Measurements from ENCODE around the gene DHCR7. TPM values are rescaled to one million over a fixed set of nuclear protein-coding genes. Genes with fewer than 3 reads are reported as not detected.

The DHCR7 gene
- total RNA-seq, 1 donor from 2014 or later, result 140 TPM

- peaks cover 53% of the 10 kb centered on the region for H3K36me3 Mint-ChIP-seq (ENCODE audit: insufficient read depth)
- DNase-seq (ENCODE audit: low spot score, unreplicated experiment), result no peak
- peaks cover 5% of the 10 kb centered on the region for H3K4me1 Mint-ChIP-seq (ENCODE audit: low read depth)
- TF ChIP-seq, protein P1, sequence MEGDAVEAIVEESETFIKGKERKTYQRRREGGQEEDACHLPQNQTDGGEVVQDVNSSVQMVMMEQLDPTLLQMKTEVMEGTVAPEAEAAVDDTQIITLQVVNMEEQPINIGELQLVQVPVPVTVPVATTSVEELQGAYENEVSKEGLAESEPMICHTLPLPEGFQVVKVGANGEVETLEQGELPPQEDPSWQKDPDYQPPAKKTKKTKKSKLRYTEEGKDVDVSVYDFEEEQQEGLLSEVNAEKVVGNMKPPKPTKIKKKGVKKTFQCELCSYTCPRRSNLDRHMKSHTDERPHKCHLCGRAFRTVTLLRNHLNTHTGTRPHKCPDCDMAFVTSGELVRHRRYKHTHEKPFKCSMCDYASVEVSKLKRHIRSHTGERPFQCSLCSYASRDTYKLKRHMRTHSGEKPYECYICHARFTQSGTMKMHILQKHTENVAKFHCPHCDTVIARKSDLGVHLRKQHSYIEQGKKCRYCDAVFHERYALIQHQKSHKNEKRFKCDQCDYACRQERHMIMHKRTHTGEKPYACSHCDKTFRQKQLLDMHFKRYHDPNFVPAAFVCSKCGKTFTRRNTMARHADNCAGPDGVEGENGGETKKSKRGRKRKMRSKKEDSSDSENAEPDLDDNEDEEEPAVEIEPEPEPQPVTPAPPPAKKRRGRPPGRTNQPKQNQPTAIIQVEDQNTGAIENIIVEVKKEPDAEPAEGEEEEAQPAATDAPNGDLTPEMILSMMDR (IDR thresholded peaks at IDR 0.05; ENCODE audit: unreplicated experiment), result no peak
- H3K4me3 Mint-ChIP-seq (ENCODE audit: low read depth), result no peak overlapping the region
- no peaks in the 10 kb centered on the region for H3K27me3 Mint-ChIP-seq
- H3K27ac Mint-ChIP-seq, result no peak overlapping the region
- H3K9me3 Mint-ChIP-seq (ENCODE audit: low read depth), result peaks cover 15% of the 10 kb centered on the region
These were observed 15.4 kb upstream of the DHCR7 start for GRCh38 chr11:71463331-71464211.

GRCh38 chr11:71462726-71463125 lies 14.5 kb upstream of the DHCR7 start:
- Mint-ChIP-seq H3K4me3 (ENCODE audit: low read depth) (no peak overlapping the region), H3K27ac (no peak overlapping the region), H3K9me3 (ENCODE audit: low read depth) (peaks cover 7% of the 10 kb centered on the region), H3K27me3 (no peaks in the 10 kb centered on the region), H3K4me1 (ENCODE audit: low read depth) (peaks cover 5% of the 10 kb centered on the region), H3K36me3 (ENCODE audit: insufficient read depth) (peaks cover 46% of the 10 kb centered on the region)
- TF ChIP-seq, protein P1 (IDR thresholded peaks at IDR 0.05; ENCODE audit: unreplicated experiment), result no peak
- DNase-seq (ENCODE audit: low spot score, unreplicated experiment), result no peak

DNA sequence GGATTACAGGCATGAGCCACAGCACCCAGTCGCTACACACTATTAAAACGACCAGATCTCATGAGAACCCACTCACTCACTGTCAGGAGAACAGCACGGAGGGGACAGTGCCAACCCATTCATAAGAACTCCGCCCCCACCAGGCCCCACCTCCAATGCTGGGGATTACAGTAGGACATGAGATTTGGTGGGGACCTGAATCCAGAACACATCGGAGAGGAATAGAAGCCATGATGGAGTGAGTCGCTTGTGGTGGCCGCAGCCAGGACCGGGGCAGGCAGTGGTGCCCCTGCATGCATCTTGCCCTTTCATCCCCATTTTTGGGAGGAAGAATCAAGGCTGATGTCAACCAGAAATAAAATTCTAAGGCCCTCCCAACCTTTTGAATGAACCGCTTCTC lies 13.5 kb upstream of the DHCR7 start:
- TF ChIP-seq, protein P1 (IDR thresholded peaks at IDR 0.05; ENCODE audit: unreplicated experiment), result no peak
- no peak overlapping the region for H3K4me3 Mint-ChIP-seq (ENCODE audit: low read depth)
- H3K4me1 Mint-ChIP-seq (ENCODE audit: low read depth), result peaks cover 5% of the 10 kb centered on the region
- peaks cover 36% of the 10 kb centered on the region for H3K36me3 Mint-ChIP-seq (ENCODE audit: insufficient read depth)
- H3K27me3 Mint-ChIP-seq, result no peaks in the 10 kb centered on the region
- no peak overlapping the region for H3K27ac Mint-ChIP-seq
- no peaks in the 10 kb centered on the region for H3K9me3 Mint-ChIP-seq (ENCODE audit: low read depth)
- no peak for DNase-seq (ENCODE audit: low spot score, unreplicated experiment)

DNA sequence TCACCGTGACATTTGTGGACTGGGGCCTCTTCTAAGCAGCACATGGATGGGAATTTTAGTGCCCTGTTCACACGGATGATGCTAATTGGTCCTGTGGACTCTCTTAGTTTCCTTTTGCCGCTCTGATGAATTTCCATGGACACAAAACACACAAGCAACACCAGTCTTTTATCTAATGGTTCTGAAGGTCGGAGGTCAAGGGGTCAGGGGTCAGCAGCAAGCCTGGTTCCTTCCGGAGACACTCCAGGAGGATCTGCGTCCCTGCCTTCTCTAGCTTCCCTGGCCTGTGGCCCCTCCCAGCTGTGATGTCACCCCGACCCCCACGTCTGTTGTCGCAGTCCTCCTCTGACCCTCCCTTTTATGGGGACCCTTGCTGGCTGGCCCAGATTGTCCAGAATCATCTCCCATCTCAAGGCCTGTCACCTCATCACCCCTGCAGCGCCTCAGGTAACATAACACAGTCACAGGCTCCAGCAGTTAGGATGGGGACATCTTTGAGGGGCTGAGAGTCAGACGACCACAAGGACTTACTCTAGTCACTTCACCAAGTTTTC lies 11.7 kb upstream of the DHCR7 start:
- no peaks in the 10 kb centered on the region for H3K9me3 Mint-ChIP-seq (ENCODE audit: low read depth)
- H3K36me3 Mint-ChIP-seq (ENCODE audit: insufficient read depth), result peaks cover 28% of the 10 kb centered on the region
- TF ChIP-seq, protein P1 (IDR thresholded peaks at IDR 0.05; ENCODE audit: unreplicated experiment), result no peak
- peaks cover under 1% of the 10 kb centered on the region for H3K4me1 Mint-ChIP-seq (ENCODE audit: low read depth)
- peak overlapping the region; percentile 13 for H3K27ac Mint-ChIP-seq
- no peaks in the 10 kb centered on the region for H3K27me3 Mint-ChIP-seq
- no peak for DNase-seq (ENCODE audit: low spot score, unreplicated experiment)
- no peak overlapping the region for H3K4me3 Mint-ChIP-seq (ENCODE audit: low read depth)

DNA sequence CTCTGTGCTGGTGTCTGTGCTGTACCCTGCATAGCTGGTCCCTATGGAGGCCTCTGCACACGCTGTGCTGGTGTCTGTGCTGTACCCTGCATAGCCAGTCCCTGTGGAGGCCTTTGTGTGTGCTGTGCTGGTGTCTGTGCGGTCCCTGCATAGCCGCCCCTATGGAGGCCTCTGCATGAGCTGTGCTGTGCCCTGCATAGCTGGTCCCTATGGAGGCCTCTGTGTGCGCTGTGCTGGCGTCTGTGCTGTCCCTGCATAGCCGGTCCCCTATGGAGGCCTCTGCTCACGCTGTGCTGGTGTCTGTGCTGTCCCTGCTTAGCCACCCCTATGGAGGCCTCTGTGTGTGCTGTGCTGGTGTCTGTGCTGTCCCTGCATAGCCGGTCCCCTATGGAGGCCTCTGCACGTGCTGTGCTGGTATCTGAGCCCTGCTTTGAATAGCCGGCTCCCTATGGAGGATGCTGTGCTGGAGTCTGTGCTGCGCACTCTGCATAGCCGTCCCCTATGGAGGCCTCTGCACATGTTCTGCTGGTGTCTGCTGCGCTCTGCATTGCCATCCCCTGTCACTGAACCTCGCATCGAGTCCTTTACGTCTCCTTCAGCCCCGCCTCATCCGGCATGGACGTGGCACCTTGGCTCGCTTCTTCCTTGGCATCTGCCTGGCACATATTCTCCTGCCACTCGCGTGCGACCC lies 11.0 kb upstream of the DHCR7 start:
- peaks cover 27% of the 10 kb centered on the region for H3K36me3 Mint-ChIP-seq (ENCODE audit: insufficient read depth)
- H3K4me3 Mint-ChIP-seq (ENCODE audit: low read depth), result no peak overlapping the region

More for the DNA sequence above, 11.0 kb upstream of the DHCR7 start:
- peaks cover 2% of the 10 kb centered on the region for H3K4me1 Mint-ChIP-seq (ENCODE audit: low read depth)
- no peak for DNase-seq (ENCODE audit: low spot score, unreplicated experiment)
- H3K27me3 Mint-ChIP-seq, result no peaks in the 10 kb centered on the region
- TF ChIP-seq, protein P1 (IDR thresholded peaks at IDR 0.05; ENCODE audit: unreplicated experiment), result no peak
- no peaks in the 10 kb centered on the region for H3K9me3 Mint-ChIP-seq (ENCODE audit: low read depth)
- H3K27ac Mint-ChIP-seq, result peak overlapping the region; percentile 13

All from progenitor cell of endocrine pancreas (in vitro differentiated cells).